Activated B cell treated with CpG ODN at 0.5 μM for 24 hours (primary cell): ENCODE data around the gene SLC26A11. TPM values are rescaled to one million over a fixed set of nuclear protein-coding genes. Genes with fewer than 3 reads are reported as not detected.

ENCODE experiments used
- ATAC-seq: fragments of 200-7000 bp; cut with Tn5 transposase; one replicate; pipeline ENCODE4 v1.10.0; 2021; ENCODE audit warnings: low read depth, mild to moderate bottlenecking, moderate library complexity
- CTCF ChIA-PET: fragments of 350-600 bp; sonication (Branson Sonifier 250); formaldehyde crosslinking; loops from one replicate; lab custom pipeline; 2021; ENCODE audit warnings: antibody characterized with exemption; lab: Charles Lee
- POLR2A ChIA-PET: fragments of 350-600 bp; sonication (Branson Sonifier 250); formaldehyde crosslinking; loops from one replicate; lab custom pipeline; 2021; ENCODE audit warnings: antibody characterized with exemption; lab: Charles Lee
- DNase-seq: peaks from one replicate; pipeline ENCODE4 v3.0.0; 2022
- H3K27ac Mint-ChIP-seq: one replicate; pipeline ENCODE4 v1.8.0; 2020; ENCODE audit warnings: mixed read lengths
- H3K27me3 Mint-ChIP-seq: one replicate; pipeline ENCODE4 v1.8.0; 2021; ENCODE audit warnings: mixed read lengths
- H3K36me3 Mint-ChIP-seq: one replicate; pipeline ENCODE4 v1.8.0; 2021; ENCODE audit warnings: low read depth, mixed read lengths
- H3K4me1 Mint-ChIP-seq: one replicate; pipeline ENCODE4 v1.8.0; 2021; ENCODE audit warnings: mixed read lengths
- H3K4me3 Mint-ChIP-seq: one replicate; pipeline ENCODE4 v1.8.0; 2020; ENCODE audit warnings: mild to moderate bottlenecking, mixed read lengths
- H3K9me3 Mint-ChIP-seq: one replicate; pipeline ENCODE4 v1.8.0; 2020; ENCODE audit warnings: mixed read lengths
- intact Hi-C: fragments of 100-400 bp; cut with micrococcal nuclease; formaldehyde crosslinking; loops from one replicate; pipeline ENCODE4 v1.15.1; 2024
- total RNA-seq: library from RNA; stranded (reverse); gene quantifications from 2 replicates; pipeline ENCODE4 v1.2.3, GENCODE V29; 2022
- TF ChIP-seq, protein P1 (sequence below): fragments of 200-600 bp; IDR thresholded peaks from one replicate; pipeline ENCODE4 v1.8.0; 2022; ENCODE audit warnings: antibody characterized with exemption, mild to moderate bottlenecking

Gene SLC26A11
- total RNA-seq, 1 donor from 2014 or later: 8.4 TPM

DNA sequence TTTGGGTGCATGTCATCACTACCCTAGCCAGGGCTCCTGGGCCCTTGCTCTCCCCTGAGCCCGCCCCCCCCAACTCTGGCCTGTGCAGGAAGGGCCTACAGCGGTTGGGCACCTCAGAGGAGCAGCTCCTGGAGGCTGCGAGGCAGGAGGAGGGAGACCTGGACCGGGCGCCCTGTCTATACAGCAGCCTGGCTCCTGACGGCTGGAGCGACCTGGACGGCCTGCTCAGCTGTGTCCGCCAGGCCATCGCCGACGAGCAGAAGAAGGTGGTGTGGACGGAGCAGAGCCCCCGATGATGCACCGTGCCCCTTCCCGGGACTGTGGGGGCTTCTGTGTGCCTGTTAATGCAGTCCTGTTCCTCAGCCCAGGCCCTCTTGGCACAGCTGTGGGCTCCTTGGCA lies 12.2 kb upstream of the SLC26A11 start:
- H3K4me1 Mint-ChIP-seq: peaks cover 2% of the 10 kb centered on the region
- H3K27me3 Mint-ChIP-seq: no peaks in the 10 kb centered on the region
- TF ChIP-seq, protein P1, sequence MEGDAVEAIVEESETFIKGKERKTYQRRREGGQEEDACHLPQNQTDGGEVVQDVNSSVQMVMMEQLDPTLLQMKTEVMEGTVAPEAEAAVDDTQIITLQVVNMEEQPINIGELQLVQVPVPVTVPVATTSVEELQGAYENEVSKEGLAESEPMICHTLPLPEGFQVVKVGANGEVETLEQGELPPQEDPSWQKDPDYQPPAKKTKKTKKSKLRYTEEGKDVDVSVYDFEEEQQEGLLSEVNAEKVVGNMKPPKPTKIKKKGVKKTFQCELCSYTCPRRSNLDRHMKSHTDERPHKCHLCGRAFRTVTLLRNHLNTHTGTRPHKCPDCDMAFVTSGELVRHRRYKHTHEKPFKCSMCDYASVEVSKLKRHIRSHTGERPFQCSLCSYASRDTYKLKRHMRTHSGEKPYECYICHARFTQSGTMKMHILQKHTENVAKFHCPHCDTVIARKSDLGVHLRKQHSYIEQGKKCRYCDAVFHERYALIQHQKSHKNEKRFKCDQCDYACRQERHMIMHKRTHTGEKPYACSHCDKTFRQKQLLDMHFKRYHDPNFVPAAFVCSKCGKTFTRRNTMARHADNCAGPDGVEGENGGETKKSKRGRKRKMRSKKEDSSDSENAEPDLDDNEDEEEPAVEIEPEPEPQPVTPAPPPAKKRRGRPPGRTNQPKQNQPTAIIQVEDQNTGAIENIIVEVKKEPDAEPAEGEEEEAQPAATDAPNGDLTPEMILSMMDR: no peak
- H3K4me3 Mint-ChIP-seq: no peak overlapping the region
- ATAC-seq: no peak
- intact Hi-C loops: no loop called here
- no peak for DNase-seq
- H3K9me3 Mint-ChIP-seq: no peaks in the 10 kb centered on the region
- no peak overlapping the region for H3K27ac Mint-ChIP-seq
- CTCF ChIA-PET: no interaction called here
- POLR2A ChIA-PET: no interaction called here
- H3K36me3 Mint-ChIP-seq: peaks cover 25% of the 10 kb centered on the region

DNA sequence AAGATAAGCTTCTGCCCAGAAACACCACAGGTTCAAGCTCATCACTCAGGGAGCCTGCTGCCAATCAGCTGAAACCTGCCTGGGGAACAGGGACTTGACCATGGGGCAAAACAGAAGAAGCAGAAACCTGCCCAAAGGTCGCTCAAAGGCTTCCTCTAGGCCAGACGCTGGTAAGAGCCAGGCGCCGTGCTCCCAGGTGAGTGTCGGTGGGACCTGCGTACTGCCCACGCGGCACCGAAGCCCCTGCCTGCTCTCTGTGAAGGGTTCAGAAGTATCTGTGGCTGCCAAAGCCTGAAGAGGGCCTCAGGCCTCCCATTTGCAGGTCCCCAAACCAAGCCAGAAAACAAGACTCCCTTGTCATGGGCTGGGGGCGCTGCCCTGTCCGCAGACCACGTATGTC lies 10.5 kb upstream of the SLC26A11 start:
- no peak overlapping the region for H3K27ac Mint-ChIP-seq
- DNase-seq (no peak), ATAC-seq (no peak)
- H3K9me3 Mint-ChIP-seq: no peaks in the 10 kb centered on the region
- peaks cover 30% of the 10 kb centered on the region for H3K36me3 Mint-ChIP-seq
- ChIA-PET POLR2A (no interaction called here), CTCF (no interaction called here)
- no peaks in the 10 kb centered on the region for H3K27me3 Mint-ChIP-seq
- TF ChIP-seq, protein P1: no peak
- peaks cover 6% of the 10 kb centered on the region for H3K4me1 Mint-ChIP-seq
- intact Hi-C loops: no loop called here
- no peak overlapping the region for H3K4me3 Mint-ChIP-seq

DNA sequence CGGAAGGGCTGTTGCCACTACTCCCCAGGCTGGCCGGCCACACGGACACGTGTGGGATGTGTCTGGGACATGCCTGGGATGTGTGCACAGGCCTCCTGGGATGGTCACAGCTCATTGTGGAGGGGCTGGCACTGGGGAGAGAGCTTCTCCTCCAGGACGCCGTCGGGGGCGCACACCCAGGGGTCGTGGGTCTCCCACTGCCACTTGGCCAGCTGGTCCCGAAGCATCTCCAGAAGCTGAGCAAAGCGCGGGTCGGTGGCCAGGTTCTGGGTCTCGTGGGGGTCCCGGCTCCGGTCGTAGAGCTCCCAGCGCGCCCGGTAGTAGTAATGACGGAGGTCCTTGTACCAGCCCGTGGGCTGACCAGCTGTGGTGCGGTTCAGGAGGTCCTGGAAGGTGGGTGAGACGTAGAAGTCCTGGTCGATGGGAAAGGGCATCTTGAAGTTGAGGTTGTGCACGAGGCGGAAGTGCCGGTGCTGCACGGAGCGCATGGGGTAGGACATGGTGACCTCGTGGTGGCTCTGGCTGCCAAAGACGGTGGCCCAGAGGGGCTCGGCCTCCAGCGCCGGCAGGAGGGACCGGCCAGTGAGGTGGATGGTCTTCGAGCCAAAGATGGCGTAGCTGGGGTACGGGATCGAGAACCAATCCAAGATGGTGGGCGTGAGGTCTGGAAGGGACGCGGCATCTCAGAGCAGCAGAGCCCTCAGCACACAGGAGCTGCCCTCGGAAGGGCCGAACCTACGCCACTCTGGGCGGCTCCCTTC lies 9.7 kb upstream of the SLC26A11 start:
- ATAC-seq (no peak), DNase-seq (no peak)
- H3K27ac Mint-ChIP-seq: no peak overlapping the region
- H3K4me3 Mint-ChIP-seq: no peak overlapping the region
- H3K27me3 Mint-ChIP-seq: no peaks in the 10 kb centered on the region
- TF ChIP-seq, protein P1: no peak
- ChIA-PET POLR2A (no interaction called here), CTCF (interaction anchor here (1.4 kb wide), 1 partner anchor 15 kb away, joined by 5 read pairs; no protein-coding TSS in a partner anchor)
- H3K4me1 Mint-ChIP-seq: peaks cover 6% of the 10 kb centered on the region
- peaks cover 35% of the 10 kb centered on the region for H3K36me3 Mint-ChIP-seq
- no peaks in the 10 kb centered on the region for H3K9me3 Mint-ChIP-seq
- intact Hi-C loops: no loop called here

DNA sequence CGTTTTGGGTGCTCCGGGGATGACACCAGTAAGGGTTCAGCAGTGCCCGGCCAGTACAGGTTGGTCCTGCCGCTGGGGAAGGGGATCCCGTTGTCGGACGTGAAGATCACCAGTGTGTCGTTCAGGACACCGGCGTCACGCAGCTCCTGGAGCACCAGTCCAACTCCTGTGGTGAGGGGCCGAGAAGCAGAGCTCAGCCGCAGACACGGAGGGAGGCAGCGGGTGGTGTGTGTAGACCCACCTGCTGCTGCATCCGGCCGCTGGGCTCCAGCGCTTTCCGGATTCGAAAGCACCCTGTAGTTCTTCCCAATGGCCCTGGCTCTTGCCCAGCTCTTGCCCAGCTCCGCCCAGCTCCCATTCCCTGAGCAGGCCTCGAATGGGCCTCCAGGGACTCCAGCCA lies 8.1 kb upstream of the SLC26A11 start:
- H3K36me3 Mint-ChIP-seq: peaks cover 46% of the 10 kb centered on the region
- no peak overlapping the region for H3K27ac Mint-ChIP-seq
- peaks cover 6% of the 10 kb centered on the region for H3K4me1 Mint-ChIP-seq
- no peak overlapping the region for H3K4me3 Mint-ChIP-seq
- POLR2A ChIA-PET: no interaction called here
- no peaks in the 10 kb centered on the region for H3K27me3 Mint-ChIP-seq
- intact Hi-C loops: no loop called here
- no peaks in the 10 kb centered on the region for H3K9me3 Mint-ChIP-seq
- TF ChIP-seq, protein P1: no peak
- ATAC-seq: no peak
- no peak for DNase-seq
- CTCF ChIA-PET: no interaction called here

DNA sequence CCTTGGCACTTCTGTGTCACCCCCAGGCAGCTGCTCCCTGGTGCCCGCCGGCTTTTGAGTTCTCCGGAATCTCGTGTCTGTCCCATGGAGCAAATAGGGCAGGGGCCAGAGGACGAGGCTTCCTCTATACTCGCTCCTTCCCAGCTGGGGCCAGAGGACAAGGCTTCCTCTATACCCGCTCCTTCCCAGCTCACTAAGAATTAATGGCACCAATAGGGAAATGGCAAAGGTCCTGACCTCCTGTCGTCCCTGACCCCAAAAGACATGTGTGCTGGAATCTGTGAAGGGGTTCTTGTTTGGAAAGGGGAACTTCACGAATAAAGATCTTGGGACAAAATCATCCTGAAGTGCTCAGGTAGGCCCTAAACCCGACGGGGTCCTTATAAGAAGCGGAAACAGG lies 7.7 kb upstream of the SLC26A11 start:
- Mint-ChIP-seq H3K4me1 (peaks cover 6% of the 10 kb centered on the region), H3K9me3 (no peaks in the 10 kb centered on the region), H3K36me3 (peaks cover 50% of the 10 kb centered on the region), H3K27ac (no peak overlapping the region), H3K27me3 (no peaks in the 10 kb centered on the region), H3K4me3 (no peak overlapping the region)
- intact Hi-C loops: no loop called here
- ChIA-PET CTCF (no interaction called here), POLR2A (no interaction called here)
- TF ChIP-seq, protein P1: no peak
- no peak for DNase-seq
- no peak for ATAC-seq
